Measurements from ENCODE around the gene CTNNA1.

The CTNNA1 gene

DNA sequence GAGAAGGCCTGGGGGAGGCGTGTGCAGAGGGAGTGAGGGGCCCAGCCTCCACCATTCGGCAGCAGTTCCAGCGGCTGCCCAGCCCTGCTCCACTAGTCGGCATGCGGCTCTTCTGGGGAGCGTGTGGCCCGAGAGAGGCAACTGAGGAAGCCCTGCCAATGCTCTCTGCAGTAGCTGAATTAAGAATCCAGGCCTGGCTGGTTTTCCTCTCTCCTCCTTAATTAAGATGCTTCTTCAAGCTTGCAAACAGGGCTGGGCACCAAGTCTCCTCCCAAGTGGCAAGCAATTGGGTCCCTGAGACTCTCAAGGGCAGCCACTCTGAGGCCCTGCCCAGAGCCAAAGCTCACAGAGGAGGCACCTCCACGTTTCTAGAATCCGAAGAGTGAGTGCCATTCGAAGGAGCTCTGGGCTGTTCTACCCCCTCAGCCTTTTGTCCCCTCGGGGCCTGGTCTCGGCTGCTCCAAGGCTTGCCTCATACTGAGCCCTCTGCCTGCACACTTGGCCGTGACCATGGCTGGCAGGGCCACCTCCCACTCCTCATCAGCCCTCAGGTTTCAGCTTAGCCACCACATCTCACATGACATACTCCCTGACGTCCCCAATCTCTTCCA is 197.3 kb downstream of the CTNNA1 start:
- no peak for DNase-seq (ENCODE audit: low spot score)

GRCh38 chr5:138951091-138951985 is 198.1 kb downstream of the CTNNA1 start:
- DNase-seq (ENCODE audit: low spot score): no peak

- DNase-seq (ENCODE audit: low spot score): no peak
Measured at GRCh38 chr5:138951986-138952735, 198.9 kb downstream of the CTNNA1 start.

DNA sequence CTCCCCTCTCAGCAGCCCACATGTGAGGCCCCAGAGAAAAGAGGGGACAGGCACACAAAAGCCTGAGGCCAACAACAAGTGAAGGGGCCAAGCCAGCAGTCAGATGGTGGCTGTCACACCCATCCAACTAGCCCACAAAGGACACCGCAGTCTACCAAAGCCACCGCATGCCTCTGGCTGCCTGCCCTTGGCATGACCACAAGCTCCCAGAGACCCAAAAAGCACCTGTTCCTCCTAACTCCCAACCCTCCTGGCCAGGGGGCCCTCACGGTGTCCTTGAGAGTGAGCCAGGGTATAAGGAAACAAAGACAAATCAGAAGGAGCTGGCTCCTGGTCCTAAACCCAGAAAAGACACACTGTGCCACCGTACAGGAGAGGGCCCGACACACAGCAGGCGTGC is 199.7 kb downstream of the CTNNA1 start:
- no peak for DNase-seq (ENCODE audit: low spot score)

DNA sequence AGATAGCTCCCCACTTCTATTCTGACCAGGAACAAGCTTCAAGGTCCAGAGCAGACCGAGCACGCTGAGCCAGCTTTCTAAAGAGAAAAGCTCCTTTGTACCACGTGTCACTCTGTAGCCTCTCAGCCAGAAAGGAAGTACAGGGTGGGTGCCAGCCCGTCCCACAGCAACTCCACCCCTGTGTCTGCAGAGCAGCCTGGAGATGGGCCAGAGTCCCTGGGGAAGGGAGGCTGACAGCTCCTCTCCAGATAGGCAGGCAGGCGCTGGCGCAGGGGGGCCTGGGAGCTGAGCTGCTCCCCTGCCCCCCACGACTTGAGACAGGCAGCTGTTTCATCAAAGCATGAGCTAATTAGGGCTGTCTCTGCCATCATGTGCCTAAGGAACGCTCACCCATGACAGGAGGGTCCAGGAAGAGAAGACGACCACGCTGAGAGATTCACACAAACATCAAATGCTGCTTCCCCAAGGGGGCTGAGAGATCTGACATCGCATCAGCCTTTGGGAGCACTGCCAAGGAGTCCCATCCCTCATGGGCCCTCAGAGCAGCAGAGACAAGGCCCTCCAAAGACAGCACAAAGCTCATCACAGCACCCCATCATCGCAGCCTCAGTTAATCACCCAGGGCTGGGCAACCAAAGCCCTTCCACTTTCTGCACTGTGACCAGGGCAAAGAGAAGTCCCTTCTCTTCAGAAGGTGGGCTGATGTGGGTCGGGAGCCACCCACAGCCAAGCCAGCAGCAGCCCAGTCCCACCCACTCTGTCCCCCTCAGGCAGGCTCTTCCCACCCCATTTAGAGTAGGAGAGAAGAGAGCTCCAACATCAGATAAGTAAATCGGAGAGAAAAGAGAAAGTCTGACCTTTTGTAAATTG is 200.4 kb downstream of the CTNNA1 start:
- DNase-seq (ENCODE audit: low spot score): no peak

DNA sequence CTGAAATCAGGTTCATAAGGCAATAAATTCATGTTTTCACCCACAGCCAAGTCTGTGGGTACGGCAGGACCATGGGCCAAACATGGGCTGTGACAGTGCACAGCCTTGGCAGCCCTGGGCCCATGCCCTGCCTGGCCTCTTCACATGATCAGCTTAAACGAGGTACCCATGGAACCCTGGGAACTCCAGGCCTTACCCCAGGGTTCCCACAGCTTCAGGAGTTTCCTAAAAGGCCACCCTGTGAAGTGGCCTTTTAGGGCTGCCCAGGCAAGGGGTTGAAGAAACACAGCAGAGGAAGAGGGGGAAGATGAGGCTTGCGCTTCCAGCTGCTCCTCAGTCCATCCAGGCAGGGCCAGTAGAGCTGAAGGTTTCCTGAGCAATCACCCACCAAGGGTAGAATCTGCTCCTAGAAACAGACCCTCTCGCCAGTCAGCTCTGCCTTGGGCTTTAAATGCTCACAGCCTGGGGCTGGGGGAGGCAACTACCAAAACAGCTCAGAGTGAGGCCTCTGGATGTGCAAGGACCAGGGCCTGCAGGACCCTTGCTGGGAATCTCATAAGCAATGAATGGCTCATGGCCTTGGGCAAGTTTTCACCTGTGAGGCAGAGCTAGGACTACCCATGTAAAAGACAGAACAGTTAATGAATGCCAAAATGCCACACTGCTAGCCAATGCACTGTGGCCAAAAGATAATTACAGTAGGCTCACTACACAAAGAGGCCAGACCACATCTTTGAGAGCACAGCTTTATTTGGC is 201.2 kb downstream of the CTNNA1 start:
- DNase-seq (ENCODE audit: low spot score): no peak

DNA sequence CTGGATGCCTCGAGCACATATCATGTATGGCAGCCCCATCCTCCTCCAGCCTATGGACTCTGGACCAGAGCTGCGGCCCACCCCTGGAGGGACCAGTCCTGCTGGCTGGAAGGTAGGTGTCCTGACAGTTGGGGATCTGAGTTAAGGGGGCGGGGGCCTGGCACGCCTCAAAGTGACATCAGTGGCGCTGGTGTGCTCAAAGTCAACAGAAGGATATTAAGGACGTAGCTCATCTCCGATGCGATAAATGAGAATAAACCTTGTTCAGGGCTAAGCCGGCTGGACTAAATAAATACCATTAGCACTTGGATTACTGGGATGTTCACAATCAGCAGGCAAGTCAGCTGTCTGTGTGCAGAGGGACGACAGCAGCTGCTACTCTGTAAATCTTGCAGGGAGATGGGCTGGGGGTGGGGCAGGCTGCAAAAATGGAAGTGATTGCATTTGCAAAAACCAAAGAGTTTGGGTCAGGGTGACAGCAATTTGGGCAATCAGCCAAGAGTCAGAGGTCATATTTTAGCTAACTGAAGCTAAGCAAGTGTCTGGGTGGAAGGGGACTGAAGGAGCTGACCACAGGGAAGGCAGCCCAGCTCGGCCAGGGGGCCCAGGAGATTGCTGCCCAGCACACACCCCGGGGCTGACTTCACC is 201.9 kb downstream of the CTNNA1 start:
- peak; percentile 52 for DNase-seq (ENCODE audit: low spot score)

- no peak for DNase-seq (ENCODE audit: low spot score)
Measured at GRCh38 chr5:138955671-138956295, 202.6 kb downstream of the CTNNA1 start.

- DNase-seq (ENCODE audit: low spot score): no peak
Measured at GRCh38 chr5:138956801-138957200, 203.6 kb downstream of the CTNNA1 start.

DNA sequence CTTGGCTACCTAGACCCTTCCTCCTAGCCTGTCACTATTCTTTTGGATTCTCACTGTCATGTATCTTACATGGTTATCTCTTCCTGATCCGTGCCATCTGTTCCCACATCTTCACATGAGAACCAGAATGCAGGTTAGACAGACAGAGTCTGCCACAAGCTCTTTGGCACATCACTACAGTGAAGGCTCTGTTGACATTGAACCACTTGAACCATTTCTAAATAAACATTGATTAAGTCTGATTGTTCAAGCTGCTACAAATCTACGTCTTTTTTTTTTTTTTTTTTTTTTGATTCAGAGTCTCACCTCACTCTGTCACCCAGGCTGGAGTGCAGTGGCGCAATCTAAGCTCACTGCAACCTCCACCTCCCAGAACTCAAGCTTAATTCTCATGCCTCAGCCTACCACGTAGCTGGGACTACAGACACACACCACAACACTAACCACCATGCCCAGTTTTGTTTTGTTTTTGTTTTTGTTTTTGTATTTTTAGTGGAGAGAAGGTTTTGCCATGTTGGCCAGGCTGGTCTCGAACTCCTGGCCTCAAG is 207.0 kb downstream of the CTNNA1 start:
- DNase-seq (ENCODE audit: low spot score): no peak

DNA sequence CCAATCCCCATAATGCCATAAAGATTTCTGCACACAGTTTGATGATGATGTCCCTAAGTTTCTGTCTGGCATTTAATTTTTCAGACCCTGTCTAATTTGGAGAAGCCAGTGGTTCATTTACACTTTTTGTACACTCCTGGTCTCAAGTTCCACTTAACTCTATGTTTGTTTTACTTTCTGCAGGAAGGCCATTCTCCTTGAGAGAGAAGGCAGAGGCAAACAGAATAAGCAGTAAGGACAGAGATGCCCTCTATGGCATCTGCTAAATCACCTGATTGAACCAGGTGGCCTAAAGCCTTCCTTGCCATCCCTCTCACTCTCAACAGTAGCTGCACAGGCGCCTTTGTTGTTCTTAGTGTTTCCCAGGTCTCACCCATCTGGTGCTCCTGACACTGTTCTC is 208.0 kb downstream of the CTNNA1 start:
- no peak for DNase-seq (ENCODE audit: low spot score)

DNA sequence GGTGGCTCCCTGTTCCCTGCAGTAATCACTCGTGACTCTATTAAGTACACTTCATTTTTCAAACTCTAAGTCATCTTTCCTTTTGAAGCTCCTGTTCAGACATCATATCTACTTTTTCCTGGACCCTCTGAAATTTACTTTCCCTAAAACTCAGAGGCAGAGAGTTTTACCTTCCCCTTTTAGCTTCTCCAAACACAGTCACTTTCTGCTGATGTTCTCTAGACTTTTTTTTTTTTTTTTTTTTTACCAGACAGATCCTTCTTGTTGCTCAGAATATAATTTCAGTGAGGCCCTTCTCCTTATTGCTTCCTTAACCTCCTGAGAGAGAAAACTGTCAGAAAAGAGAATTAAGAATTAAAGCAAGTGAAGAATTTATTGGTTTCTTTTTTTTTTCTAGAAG is 208.5 kb downstream of the CTNNA1 start:
- no peak for DNase-seq (ENCODE audit: low spot score)

- no peak for DNase-seq (ENCODE audit: low spot score)
Measured at GRCh38 chr5:138962614-138963370, 209.6 kb downstream of the CTNNA1 start.

GRCh38 chr5:138963763-138964371 is 210.6 kb downstream of the CTNNA1 start:
- no peak for DNase-seq (ENCODE audit: low spot score)

GRCh38 chr5:138964647-138965201 is 211.5 kb downstream of the CTNNA1 start:
- DNase-seq (ENCODE audit: low spot score): no peak

- DNase-seq (ENCODE audit: low spot score): no peak
Measured at GRCh38 chr5:138965626-138966025, 212.4 kb downstream of the CTNNA1 start.

- DNase-seq (ENCODE audit: low spot score): no peak
Measured at GRCh38 chr5:138966236-138966985, 213.2 kb downstream of the CTNNA1 start.
